ENCODE data around the gene SDHA.
"Not testable (repeated sequence)": the region's sequence is repeated elsewhere in the genome, so short reads cannot be mapped to it uniquely, and the experiment has no call there.

DNA sequence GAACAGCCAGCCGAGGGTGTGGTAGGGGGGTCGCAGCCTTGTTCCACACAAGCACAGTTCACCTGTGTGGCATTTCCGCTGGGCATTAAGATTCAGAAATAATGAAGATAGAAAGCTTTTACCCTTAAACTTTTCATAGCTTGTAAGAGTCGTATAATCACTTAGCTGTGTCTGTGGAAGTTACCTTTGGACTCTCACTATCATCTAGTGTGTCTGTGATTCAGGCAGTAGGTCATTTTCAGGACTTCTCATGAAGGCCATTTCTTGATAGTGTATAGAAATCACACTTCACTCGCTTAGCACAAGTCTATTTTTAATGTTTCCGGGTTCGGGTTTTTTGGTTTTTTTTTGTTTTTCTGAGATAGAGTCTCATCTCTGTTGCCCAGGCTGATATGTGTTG, 37.0 kb downstream of the SDHA start:
- TF ChIP-seq CTCF (IDR thresholded peaks at IDR 0.05); RNF2 (IDR thresholded peaks at IDR 0.05; ENCODE audit: borderline replicate concordance, low read depth): not testable (repeated sequence)
